H9 (cell line): ENCODE results near the gene ANKMY1. TPM values are rescaled to one million over a fixed set of nuclear protein-coding genes. Genes with fewer than 3 reads are reported as not detected.

Experiments
- DNase-seq: peaks from one replicate; pipeline ENCODE4 v3.0.0-alpha.2; 2017
- H2AFZ ChIP-seq: one replicate; pipeline ENCODE4 v1.6.1; 2013; ENCODE audit warnings: mild to moderate bottlenecking, low read length, control low read depth, moderate library complexity
- H2AK5ac ChIP-seq: 2 replicates; pipeline ENCODE4 v1.6.1; 2013; ENCODE audit warnings: low read length, control low read depth, mixed read lengths; ENCODE audit not compliant: insufficient read length
- H2BK120ac ChIP-seq: one replicate; pipeline ENCODE4 v1.6.1; 2013; ENCODE audit warnings: low read depth, mild to moderate bottlenecking, low read length, control low read depth, inconsistent platforms; ENCODE audit not compliant: poor library complexity, severe bottlenecking
- H2BK12ac ChIP-seq: 2 replicates; pipeline ENCODE4 v1.6.1; 2013; ENCODE audit warnings: low read length, control low read depth, mixed read lengths, low read depth; ENCODE audit not compliant: insufficient read length
- H2BK15ac ChIP-seq: 2 replicates; pipeline ENCODE4 v1.6.1; 2013; ENCODE audit warnings: low read depth, low read length, control low read depth
- H2BK20ac ChIP-seq: one replicate; pipeline ENCODE4 v1.6.1; 2013; ENCODE audit warnings: low read depth, mild to moderate bottlenecking, low read length, control low read depth, inconsistent platforms; ENCODE audit not compliant: poor library complexity, severe bottlenecking
- H2BK5ac ChIP-seq: 2 replicates; pipeline ENCODE4 v1.6.1; 2013; ENCODE audit warnings: low read length, control low read depth, mixed read lengths; ENCODE audit not compliant: insufficient read length
- H3K14ac ChIP-seq: 2 replicates; pipeline ENCODE4 v1.6.1; 2013; ENCODE audit warnings: low read length, control low read depth; ENCODE audit not compliant: insufficient read depth
- H3K18ac ChIP-seq: 2 replicates; pipeline ENCODE4 v1.6.1; 2013; ENCODE audit warnings: low read depth, mild to moderate bottlenecking, mixed read lengths, low read length, control low read depth; ENCODE audit not compliant: insufficient read length
- H3K23ac ChIP-seq: 2 replicates; pipeline ENCODE4 v1.6.1; 2013; ENCODE audit warnings: low read length, control low read depth, mixed read lengths, low read depth; ENCODE audit not compliant: insufficient read length
- H3K23me2 ChIP-seq: 2 replicates; pipeline ENCODE4 v1.6.1; 2013; ENCODE audit warnings: low read depth, mild to moderate bottlenecking, mixed read lengths, low read length, control low read depth; ENCODE audit not compliant: insufficient read length, poor library complexity, severe bottlenecking
- H3K27ac ChIP-seq: 2 replicates; pipeline ENCODE4 v1.5.1; 2013; ENCODE audit warnings: low read length, control low read depth, mixed read lengths, low read depth; ENCODE audit not compliant: insufficient read length
- H3K27me3 ChIP-seq: 2 replicates; pipeline ENCODE4 v1.6.1; 2013; ENCODE audit warnings: low read length, control low read depth, inconsistent platforms; ENCODE audit not compliant: insufficient read depth
- H3K4ac ChIP-seq: 2 replicates; pipeline ENCODE4 v1.6.1; 2013; ENCODE audit warnings: low read depth, mild to moderate bottlenecking, control low read depth, inconsistent platforms, low read length, moderate library complexity
- H3K4me1 ChIP-seq: 2 replicates; pipeline ENCODE4 v1.6.1; 2013; ENCODE audit warnings: low read length, control low read depth, inconsistent platforms; ENCODE audit not compliant: insufficient read depth
- H3K4me2 ChIP-seq: 2 replicates; pipeline ENCODE4 v1.6.1; 2013; ENCODE audit warnings: low read length, control low read depth, mixed read lengths; ENCODE audit not compliant: insufficient read length, insufficient read depth
- H3K56ac ChIP-seq: 2 replicates; pipeline ENCODE4 v1.6.1; 2013; ENCODE audit warnings: low read depth, mild to moderate bottlenecking, mixed read lengths, low read length, control low read depth; ENCODE audit not compliant: insufficient read length
- H3K79me1 ChIP-seq: 2 replicates; pipeline ENCODE4 v1.6.1; 2013; ENCODE audit warnings: low read depth, mild to moderate bottlenecking, moderate library complexity, low read length, control low read depth, inconsistent platforms; ENCODE audit not compliant: insufficient read depth, poor library complexity, severe bottlenecking
- H3K79me2 ChIP-seq: 2 replicates; pipeline ENCODE4 v1.6.1; 2013; ENCODE audit warnings: low read length, control low read depth, inconsistent platforms; ENCODE audit not compliant: insufficient read depth
- H3K9ac ChIP-seq: 2 replicates; pipeline ENCODE4 v1.6.1; 2013; ENCODE audit warnings: low read length, control low read depth, mixed read lengths; ENCODE audit not compliant: insufficient read length; ENCODE audit errors: extremely low read depth
- H3K9me3 ChIP-seq: one replicate; pipeline ENCODE4 v1.6.1; 2013; ENCODE audit warnings: low read depth, low read length, inconsistent platforms; ENCODE audit not compliant: control insufficient read depth
- H3T11ph ChIP-seq: one replicate; pipeline ENCODE4 v1.6.1; 2013; ENCODE audit warnings: mild to moderate bottlenecking, low read length, control low read depth, inconsistent platforms
- H4K20me1 ChIP-seq: one replicate; pipeline ENCODE4 v1.6.1; 2013; ENCODE audit not compliant: control insufficient read depth, insufficient read length, insufficient read depth
- H4K5ac ChIP-seq: 2 replicates; pipeline ENCODE4 v1.6.1; 2013; ENCODE audit warnings: low read depth, mild to moderate bottlenecking, mixed read lengths, low read length, control low read depth; ENCODE audit not compliant: insufficient read length
- H4K8ac ChIP-seq: replicated peaks from 2 replicates; pipeline ENCODE4 v1.6.1; 2013; ENCODE audit warnings: low read length, control low read depth, mixed read lengths, low read depth; ENCODE audit not compliant: insufficient read length
- H4K91ac ChIP-seq: 2 replicates; pipeline ENCODE4 v1.6.1; 2013; ENCODE audit warnings: low read depth, mild to moderate bottlenecking, moderate library complexity, mixed read lengths, low read length, control low read depth; ENCODE audit not compliant: insufficient read length
- H3K27ac Mint-ChIP-seq, 3 experiments: 2 replicates in 2 of 3; 3 replicates in 1 of 3; pipeline ENCODE4 v1.8.0; 2020 to 2021; ENCODE audit warnings: mixed read lengths in 3 of 3, mild to moderate bottlenecking in 1 of 3, moderate library complexity in 1 of 3
- H3K27me3 Mint-ChIP-seq: 2 replicates; pipeline ENCODE4 v1.8.0; 2021; ENCODE audit warnings: low read depth, mild to moderate bottlenecking, moderate library complexity, mixed read lengths
- H3K36me3 Mint-ChIP-seq, 3 experiments: 2 replicates in 2 of 3; 3 replicates in 1 of 3; pipeline ENCODE4 v1.8.0; 2020 to 2021; ENCODE audit warnings: low read depth in 3 of 3, mixed read lengths in 3 of 3; ENCODE audit not compliant: insufficient read depth in 1 of 3
- H3K4me1 Mint-ChIP-seq, 2 experiments: 2 replicates each; pipeline ENCODE4 v1.8.0; 2020; ENCODE audit warnings: mixed read lengths in 2 of 2
- H3K4me3 Mint-ChIP-seq, 2 experiments: 2 replicates in 1 of 2; 3 replicates in 1 of 2; pipeline ENCODE4 v1.8.0; 2020 to 2021; ENCODE audit warnings: mild to moderate bottlenecking in 2 of 2, mixed read lengths in 2 of 2, moderate library complexity in 1 of 2
- H3K9me3 Mint-ChIP-seq, 2 experiments: 2 replicates in 1 of 2; 3 replicates in 1 of 2; pipeline ENCODE4 v1.8.0; 2020; ENCODE audit warnings: mild to moderate bottlenecking in 2 of 2, mixed read lengths in 2 of 2, moderate library complexity in 1 of 2
- CTCF ChIP-seq: fragments of 200-600 bp; sonication (generic); conservative IDR thresholded peaks from 3 replicates; pipeline ENCODE4 v1.8.0; 2021; ENCODE audit warnings: antibody characterized with exemption, mild to moderate bottlenecking
- WGBS: extraction: QIAGEN DNeasy Blood & Tissue Kit; methylation state at CpG from one replicate; pipeline ENCODE4 v1.1.7; 2013; ENCODE audit warnings: missing lambda C conversion rate, low lambda C conversion rate, mixed read lengths; ENCODE audit not compliant: insufficient read length; ENCODE audit errors: extremely low coverage; 5-methylcytosine and 5-hydroxymethylcytosine counted together
- total RNA-seq: library from RNA; stranded (reverse); gene quantifications from 2 replicates; pipeline ENCODE4 v1.2.1, GENCODE V29; 2021

Gene ANKMY1
- total RNA-seq, 1 experiment from 2014 or later = 13.7 TPM

- H4K20me1 ChIP-seq = no peaks in the 10 kb centered on the region
- peaks cover 12% of the 10 kb centered on the region for H3K9me3 ChIP-seq
- Mint-ChIP-seq H3K4me1 (peaks cover 8 to 10% of the 10 kb centered on the region in 2 experiments), H3K27ac (no peak overlapping the region), H3K27me3 (peaks cover 11% of the 10 kb centered on the region), H3K4me3 (no peak overlapping the region), H3K36me3 (peaks cover 20 to 23% (median 21%) of the 10 kb centered on the region in 3 experiments), H3K9me3 (peaks cover 16 to 17% of the 10 kb centered on the region in 2 experiments)
- H3K18ac ChIP-seq = no peak overlapping the region
- H4K91ac ChIP-seq = no peak overlapping the region
- no peaks in the 10 kb centered on the region for H3K4me1 ChIP-seq
- no peak overlapping the region for H2AFZ ChIP-seq
- no peak for DNase-seq
- no peak overlapping the region for H3T11ph ChIP-seq
- H3K14ac ChIP-seq = no peak overlapping the region
- no peak overlapping the region for H3K9ac ChIP-seq
- H3K27ac ChIP-seq = no peak overlapping the region
- H2BK15ac ChIP-seq = no peak overlapping the region
- TF ChIP-seq CTCF = no peak
- H3K23me2 ChIP-seq = no peaks in the 10 kb centered on the region
- H3K56ac ChIP-seq = no peak overlapping the region
- H3K79me1 ChIP-seq = no peaks in the 10 kb centered on the region
- no peak overlapping the region for H2BK5ac ChIP-seq
- no peak overlapping the region for H2BK20ac ChIP-seq
- H2AK5ac ChIP-seq = no peak overlapping the region
- H4K8ac ChIP-seq = no peak overlapping the region
- WGBS = no CpG with 5 or more reads among the region's 7 CpGs
- no peak overlapping the region for H3K23ac ChIP-seq
- H2BK120ac ChIP-seq = no peak overlapping the region
- no peak overlapping the region for H3K4me2 ChIP-seq
- H3K79me2 ChIP-seq = no peaks in the 10 kb centered on the region
- H4K5ac ChIP-seq = no peak overlapping the region
- no peak overlapping the region for H2BK12ac ChIP-seq
- no peaks in the 10 kb centered on the region; the same call in 1 of the 2 replicates for H3K27me3 ChIP-seq
- H3K4ac ChIP-seq = no peak overlapping the region
Observed at GRCh38 chr2:240553956-240554480, 3.8 kb downstream of the ANKMY1 start.
